Adrenal gland (tissue), 12 donors: ENCODE results near the gene BCAT1. TPM values are rescaled to one million over a fixed set of nuclear protein-coding genes. Genes with fewer than 3 reads are reported as not detected.

Source experiments
- DNase-seq, 7 donors: peaks; one replicate each; pipeline ENCODE4 v3.0.0-alpha.2; 2019 to 2020
- H3K27ac ChIP-seq, 5 donors: fragments of 200-600 bp; sonication (generic) in 4 of 5; 1 replicate in 3 of 5; 2 replicates in 2 of 5; pipeline versions ENCODE4 v1.5.1 to v1.8.0; 2016 to 2020; ENCODE audit warnings: mild to moderate bottlenecking in 1 of 5
- H3K27me3 ChIP-seq: fragments of 200-600 bp; 2 replicates; pipeline ENCODE4 v1.8.0; 2021
- H3K36me3 ChIP-seq, 2 donors: fragments of 200-600 bp; replicated peaks in 1 of 2; 1 replicate in 1 of 2; 2 replicates in 1 of 2; pipeline versions ENCODE4 v1.5.1 to v1.8.0; 2018 to 2022
- H3K4me1 ChIP-seq, 2 donors: fragments of 200-600 bp; replicated peaks in 1 of 2; 1 replicate in 1 of 2; 2 replicates in 1 of 2; pipeline versions ENCODE4 v1.5.1 to v1.8.0; 2018 to 2021
- H3K4me3 ChIP-seq, 4 donors: fragments of 200-600 bp; sonication (generic) in 3 of 4; one replicate each; pipeline ENCODE4 v1.5.1; 2016 to 2018
- H3K9me3 ChIP-seq, 3 donors: fragments of 200-600 bp; sonication (generic) in 1 of 3; replicated peaks in 1 of 3; 1 replicate in 2 of 3; 2 replicates in 1 of 3; pipeline versions ENCODE4 v1.5.1 to v1.8.0; 2016 to 2021
- CTCF ChIP-seq, 6 experiments: fragments of 450-650 bp in 4 of 6; fragments of 200-600 bp in 2 of 6; sonication (generic) in 1 of 6; IDR thresholded peaks; 1 replicate in 5 of 6; 2 replicates in 1 of 6; pipeline versions ENCODE4 v1.5.1 to v1.8.0; 2016 to 2021; ENCODE audit warnings: antibody characterized with exemption in 6 of 6, mild to moderate bottlenecking in 2 of 6, moderate library complexity in 1 of 6
- POLR2A ChIP-seq, 2 donors: fragments of 450-650 bp; IDR thresholded peaks; one replicate each; pipeline ENCODE4 v1.6.1; 2017; ENCODE audit warnings: antibody characterized with exemption in 2 of 2, mild to moderate bottlenecking in 2 of 2, moderate library complexity in 1 of 2
- WGBS, 4 donors: extraction: QIAGEN DNeasy Blood & Tissue Kit in 2 of 4; methylation state at CpG; one replicate each; pipeline versions ENCODE4 v1.1.5 to v1.1.7; 2013 to 2017; 5-methylcytosine and 5-hydroxymethylcytosine counted together
- intact Hi-C, 2 donors: fragments of 100-400 bp; cut with DNase I; formaldehyde crosslinking; loops; one replicate each; pipeline versions ENCODE4 v1.14.1 to v1.15.0; 2022 to 2023
- polyA plus RNA-seq, 3 donors: library from polyadenylated mRNA; stranded (reverse); fragments of 200-250 nt in 2 of 3; fragments of 350-450 nt in 1 of 3; fragmentation: Illumina TruSeq in 1 of 3; extraction: RNeasy Lipid Tissue Mini Kit (QIAGEN cat#74804) in 1 of 3; gene quantifications; one replicate each; pipeline ENCODE4 v1.2.3, GENCODE V29; 2013 to 2014
- total RNA-seq, 9 donors: library from RNA; depleted of rRNA in 4 of 9; stranded (reverse); fragments of >200 nt in 4 of 9; fragments of 120-200 nt in 1 of 9; fragmentation: NEBNext Ultra II Directional in 1 of 9; extraction: Animal tissue kit (Norgen Biotek cat#: 25700) in 1 of 9; gene quantifications; one replicate each; pipeline versions ENCODE4 v1.1.0 to v1.2.4, GENCODE V29; 2013 to 2023
- donor health status: healthy with polysubstance abuse.
- donor health status: Bipolar disorder and iron deficiency.
- donor health status: DM: yes; HTN: yes; CAD: no.
- donor health status: DM: no; HTN: no; CAD: no.
- donor health status: DM: no; HTN: no; CAD: no.
- donor health status: DM: yes; HTN: yes; CAD: no.

Gene BCAT1
- total and polyA plus RNA-seq, 12 donors, result 2.1 to 41.5 (median 20.1) TPM

- WGBS, 4 donors, result 60 to 92% (median 71%) methylated on average over 1 of the region's 1 CpG
Observed at GRCh38 chr12:24840046-24840800, 108.7 kb downstream of the BCAT1 start.

GRCh38 chr12:24839268-24839791 is 109.6 kb downstream of the BCAT1 start:
- Histone ChIP-seq H3K27ac (peak overlapping the region in 1 of 5 donors; percentile 36), H3K4me3 (no peak overlapping the region), H3K9me3 (no peaks in the 10 kb centered on the region), H3K4me1 (peaks cover 0 to 22% of the 10 kb centered on the region in 2 donors), H3K36me3 (peaks cover 0 to 3% of the 10 kb centered on the region in 2 donors), H3K27me3 (no peaks in the 10 kb centered on the region)
- DNase-seq, result no peak
- TF ChIP-seq POLR2A (IDR thresholded peaks at IDR 0.05) (no peak), CTCF (IDR thresholded peaks at IDR 0.05) (no peak)
- intact Hi-C loops, result no loop called here
- WGBS, 4 donors, result 88 to 94% (median 91%) methylated on average over 13 of the region's 13 CpGs

More at GRCh38 chr12:24840046-24840800, 108.7 kb downstream of the BCAT1 start:
- H3K27ac ChIP-seq, result no peak overlapping the region
- TF ChIP-seq POLR2A (IDR thresholded peaks at IDR 0.05) (no peak), CTCF (IDR thresholded peaks at IDR 0.05) (no peak)
- H3K4me1 ChIP-seq, result peaks cover 0 to 22% of the 10 kb centered on the region in 2 donors
- H3K27me3 ChIP-seq, result no peaks in the 10 kb centered on the region
- H3K4me3 ChIP-seq, result no peak overlapping the region
- no peak for DNase-seq
- intact Hi-C loops, result no loop called here
- H3K36me3 ChIP-seq, result peaks cover 0 to 3% of the 10 kb centered on the region in 2 donors
- H3K9me3 ChIP-seq, result no peaks in the 10 kb centered on the region

GRCh38 chr12:24838531-24838950 is 110.4 kb downstream of the BCAT1 start:
- H3K4me1 ChIP-seq, result peaks cover 0 to 22% of the 10 kb centered on the region in 2 donors
- peaks cover 0 to 3% of the 10 kb centered on the region in 2 donors for H3K36me3 ChIP-seq
- peak overlapping the region in 2 of 5 donors; percentile 36 to 37 for H3K27ac ChIP-seq
- intact Hi-C loops, result no loop called here
- 30 to 68% (median 55%) methylated on average over 2 of the region's 2 CpGs for WGBS, 4 donors
- no peak overlapping the region for H3K4me3 ChIP-seq
- TF ChIP-seq CTCF (IDR thresholded peaks at IDR 0.05) (no peak), POLR2A (IDR thresholded peaks at IDR 0.05) (no peak)
- no peaks in the 10 kb centered on the region for H3K27me3 ChIP-seq
- DNase-seq, result peak in 5 of 7 donors; percentile 16 to 63 (median 23)
- H3K9me3 ChIP-seq, result no peaks in the 10 kb centered on the region

GRCh38 chr12:24835377-24835776 is 113.5 kb downstream of the BCAT1 start:
- H3K9me3 ChIP-seq, result no peaks in the 10 kb centered on the region
- TF ChIP-seq CTCF (IDR thresholded peaks at IDR 0.05) (no peak), POLR2A (IDR thresholded peaks at IDR 0.05) (no peak)
- H3K36me3 ChIP-seq, result no peaks in the 10 kb centered on the region
- intact Hi-C loops, result no loop called here
- H3K4me3 ChIP-seq, result no peak overlapping the region
- H3K4me1 ChIP-seq, result peaks cover 0 to 22% of the 10 kb centered on the region in 2 donors
- DNase-seq, result no peak
- 82 to 96% (median 90%) methylated on average over 2 of the region's 2 CpGs for WGBS, 4 donors
- no peak overlapping the region for H3K27ac ChIP-seq
- no peaks in the 10 kb centered on the region for H3K27me3 ChIP-seq
